NCI-H446 treated with DMSO at 0.1 percent for 48 hours (cell line): ENCODE data around the gene UAP1.

Experiments
- DNase-seq: peaks from one replicate; lab custom pipeline; 2025; lab: John Stamatoyannopoulos, UW

Gene UAP1

DNA sequence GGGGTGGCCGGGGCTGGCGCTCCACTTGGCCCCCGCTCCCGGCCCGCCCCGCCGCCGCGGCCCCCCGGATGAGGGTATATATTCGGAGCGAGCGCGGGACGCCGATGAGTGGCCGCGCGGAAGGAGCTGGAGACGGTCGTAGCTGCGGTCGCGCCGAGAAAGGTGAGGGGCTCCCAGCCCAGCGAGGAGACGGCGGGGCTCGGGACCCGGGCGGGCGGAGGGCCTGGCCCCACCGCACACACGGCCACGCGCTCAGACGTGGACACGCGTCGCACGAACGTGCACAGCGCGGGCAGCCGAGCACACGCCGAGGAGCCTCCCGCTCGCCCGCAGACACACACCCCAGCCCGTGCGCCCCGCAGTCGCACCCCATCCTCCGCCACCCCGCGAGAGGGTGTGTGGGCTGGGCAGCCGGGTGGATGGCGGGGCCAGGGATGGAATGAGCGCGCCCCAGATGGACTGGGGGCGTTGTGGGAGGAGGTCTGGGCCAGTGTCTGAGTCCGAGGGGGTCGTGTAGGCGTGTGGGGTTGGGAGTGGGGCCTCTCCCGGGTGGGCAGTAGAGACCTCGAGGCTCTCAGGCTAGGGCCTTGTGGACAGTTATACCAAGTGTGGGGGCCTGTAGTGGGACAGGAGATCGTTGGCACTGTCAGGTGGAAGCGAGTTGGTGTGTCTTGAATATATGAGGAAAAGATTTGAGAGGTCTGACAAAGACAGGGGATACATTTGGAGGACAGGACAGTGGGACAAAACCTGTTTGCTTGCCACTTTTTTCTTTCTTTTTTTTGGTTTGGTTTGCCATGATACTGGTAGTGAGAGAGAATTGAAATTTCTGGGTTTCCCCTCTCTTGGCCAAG lies at the start of gene UAP1:
Gene UAP1 (plus strand): TSS at position 107 of the 854 bp plus-strand sequence. CDS start 4,347 bp downstream, outside the sequence.
- no peak for DNase-seq

DNA sequence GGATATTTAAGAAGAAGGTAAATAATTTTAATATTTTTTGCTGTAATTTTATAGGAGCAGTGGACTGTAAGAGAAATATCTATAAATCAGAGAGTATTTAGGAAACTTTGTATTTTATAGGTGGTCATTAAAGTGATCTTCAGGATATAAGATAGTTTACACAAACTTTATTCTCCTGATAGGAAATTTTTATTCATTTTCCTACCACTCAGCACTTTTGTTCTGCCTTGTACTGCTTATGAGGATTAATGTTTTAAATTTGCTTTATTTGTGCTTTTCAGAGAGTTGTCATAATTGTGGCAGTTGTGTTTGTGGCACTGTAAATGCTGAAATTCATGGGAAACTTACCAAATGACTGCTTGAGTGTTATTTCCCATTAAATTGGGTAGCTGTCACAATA lies 34.2 kb upstream of the UAP1 start:
- no peak for DNase-seq

DNA sequence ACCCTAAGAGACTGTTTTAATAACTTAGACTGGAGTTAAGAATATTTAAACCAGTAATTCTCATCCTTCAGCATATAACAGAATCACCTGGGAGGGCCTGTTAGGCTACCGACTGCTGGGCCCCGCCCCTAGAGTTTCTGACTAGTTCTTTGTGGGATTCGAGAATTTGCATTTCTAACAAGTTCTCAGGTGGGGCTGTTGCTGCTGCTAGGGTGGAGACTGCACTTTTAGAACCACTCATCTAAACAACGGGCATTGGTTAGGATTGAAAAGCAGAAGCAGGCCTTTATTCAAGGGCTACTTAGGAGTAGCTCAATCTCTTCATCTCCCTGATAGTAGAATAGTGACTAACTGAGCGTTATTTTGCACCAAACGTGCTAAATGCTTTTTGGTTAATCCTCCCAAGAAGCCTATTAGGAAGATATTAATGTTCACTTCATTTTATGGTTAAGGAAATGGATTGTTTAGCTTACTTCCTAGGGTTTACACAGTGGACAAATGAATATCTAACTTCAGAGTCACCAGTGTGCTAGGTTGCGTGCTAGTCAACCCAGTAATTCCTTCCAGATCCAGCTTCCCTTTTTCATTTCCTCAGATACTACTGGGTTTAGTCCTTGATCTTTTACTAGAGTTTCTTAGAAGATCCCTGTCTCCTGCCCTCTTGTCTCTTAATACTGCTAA lies 31.1 kb upstream of the UAP1 start:
- no peak for DNase-seq

DNA sequence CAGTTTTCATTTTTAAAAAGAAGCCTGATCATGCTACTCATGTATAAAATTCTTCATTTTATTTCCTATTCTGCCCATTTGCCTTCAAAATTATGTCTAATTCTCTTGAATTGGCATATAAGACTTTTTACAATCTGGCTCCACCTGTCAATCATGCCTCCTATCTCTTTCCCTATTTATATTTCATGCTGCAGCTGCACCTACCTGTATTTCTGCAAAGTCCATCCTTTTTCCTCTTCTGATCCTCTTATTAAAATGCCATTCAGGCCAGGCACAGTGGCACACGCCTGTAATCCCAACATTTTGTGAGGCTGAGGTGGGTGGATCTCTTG lies 30.6 kb upstream of the UAP1 start:
- DNase-seq = no peak

DNA sequence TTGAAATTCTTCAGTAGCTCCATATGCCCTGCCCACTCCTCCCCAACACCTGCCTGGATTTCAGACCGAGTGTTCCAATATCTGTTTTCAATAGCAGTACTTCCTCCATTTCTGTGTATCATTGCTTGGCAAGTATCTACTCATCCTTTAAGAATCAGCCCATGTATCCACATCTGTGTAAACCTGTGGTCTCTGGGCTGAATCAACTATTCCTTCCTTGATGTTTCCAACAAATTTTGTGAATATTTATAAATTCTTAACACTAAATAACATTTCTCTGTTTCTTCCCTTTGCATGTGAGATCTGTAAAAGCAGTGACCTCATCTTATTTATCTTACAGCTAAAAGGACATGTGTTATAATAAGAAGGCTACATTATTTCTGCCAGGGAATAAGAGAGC lies 26.0 kb upstream of the UAP1 start:
- DNase-seq = no peak

DNA sequence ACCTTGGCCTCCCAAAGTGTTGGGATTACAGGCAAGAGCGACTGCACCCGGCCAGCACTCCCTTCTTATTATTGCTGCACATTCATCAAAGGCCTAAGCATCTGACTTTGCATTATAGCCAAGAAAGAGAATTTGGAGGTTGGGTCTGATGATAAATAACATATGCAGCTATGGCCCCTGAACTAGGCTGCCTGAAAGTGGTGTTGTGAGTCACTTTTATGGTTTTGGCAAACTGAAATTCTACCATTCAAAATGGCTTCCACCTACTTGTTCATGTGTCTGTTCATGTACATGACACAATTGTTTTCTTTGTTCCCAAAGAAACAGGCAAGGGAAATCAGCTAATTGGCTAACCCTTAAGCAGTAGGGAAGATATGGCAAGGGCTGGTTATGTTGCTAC lies 25.0 kb upstream of the UAP1 start:
- no peak for DNase-seq

DNA sequence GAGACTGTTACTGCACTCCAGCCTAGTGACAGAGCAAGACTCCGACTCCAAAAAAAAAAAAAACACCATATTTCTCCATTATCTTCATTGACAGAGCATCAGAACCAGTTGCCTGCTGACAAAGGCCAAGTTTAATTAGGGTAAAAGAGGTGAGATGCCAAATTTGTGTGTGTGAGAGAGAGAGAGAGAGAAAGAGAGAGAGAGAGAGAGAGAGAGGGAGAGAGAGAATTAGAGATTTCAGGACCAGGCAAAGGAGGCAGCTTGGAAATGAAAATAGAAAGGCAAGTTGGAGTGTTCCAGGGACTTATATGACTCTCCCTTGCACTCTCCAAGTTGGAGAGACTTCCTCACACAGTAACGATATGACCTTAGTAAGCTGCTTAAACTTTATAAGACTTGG lies 24.3 kb upstream of the UAP1 start:
- DNase-seq = no peak

DNA sequence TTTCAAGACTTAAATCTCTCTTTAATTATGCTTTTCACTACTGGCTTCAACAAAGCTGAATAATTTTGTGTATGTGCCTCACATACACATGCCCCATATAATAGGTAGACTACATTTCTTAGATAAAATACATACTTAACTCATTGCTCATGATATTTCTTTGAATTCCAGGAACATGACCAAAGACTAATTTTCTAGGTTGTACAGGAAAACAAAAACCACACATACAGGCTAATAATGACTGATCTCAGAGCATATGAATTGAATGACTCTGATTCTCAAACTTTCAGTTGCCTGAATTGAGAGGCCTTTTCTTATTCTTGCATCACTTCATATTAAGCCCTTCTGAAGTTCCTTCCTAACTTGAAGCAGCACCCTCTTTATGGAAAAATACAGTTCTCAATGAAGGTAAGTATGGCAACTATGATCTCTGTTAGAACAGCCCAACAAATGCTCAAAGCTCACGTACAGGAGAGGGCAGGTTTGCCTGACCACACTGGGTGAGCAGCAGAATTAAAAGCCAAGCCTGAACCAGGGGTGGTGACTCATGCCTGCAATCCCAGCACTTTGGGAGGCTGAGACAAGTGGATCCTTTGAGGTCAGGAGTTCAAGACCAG lies 22.6 kb upstream of the UAP1 start:
- DNase-seq = no peak

DNA sequence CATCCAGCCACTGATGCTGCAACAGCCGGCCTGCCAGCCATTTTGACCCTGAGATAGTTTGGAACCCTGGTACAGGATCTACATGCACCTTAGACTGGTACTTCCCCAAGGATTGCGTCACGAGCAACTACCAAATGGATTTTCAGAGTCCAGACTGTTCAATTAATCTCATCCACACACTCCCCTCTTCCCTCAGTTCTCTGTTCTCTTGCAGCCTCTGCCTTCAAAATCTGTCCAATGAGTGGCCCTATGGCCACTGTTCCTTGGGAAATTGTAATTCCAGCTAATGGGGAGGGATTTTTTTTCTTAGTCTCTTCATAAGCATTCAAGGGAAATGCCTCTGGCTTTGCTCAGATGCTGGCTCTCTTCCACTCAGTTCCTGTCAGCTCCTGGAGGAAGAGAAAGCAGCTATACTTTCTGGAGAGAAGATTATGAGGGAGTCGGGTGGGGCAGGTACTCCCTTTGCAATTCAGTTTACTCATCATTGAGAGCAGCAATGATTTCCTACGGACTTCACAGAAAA lies 19.8 kb upstream of the UAP1 start:
- DNase-seq = no peak

DNA sequence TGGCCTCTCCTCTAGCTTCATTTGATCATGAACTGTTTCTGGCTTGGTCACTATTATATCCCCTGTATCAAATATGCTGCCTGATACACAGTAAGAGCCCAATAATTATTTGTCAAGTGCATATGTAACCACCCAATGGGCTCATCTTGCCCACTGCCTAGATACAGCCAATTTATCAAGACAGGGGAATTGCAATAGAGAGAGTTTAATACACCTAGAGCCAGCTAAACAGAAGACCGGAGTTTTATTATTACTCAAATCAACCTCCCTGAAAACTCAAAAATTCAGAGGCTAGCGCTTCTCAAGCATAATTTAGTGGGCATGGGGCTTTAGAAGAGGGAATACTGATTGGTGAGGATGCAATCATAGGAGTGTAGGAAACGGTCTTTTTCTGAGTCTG lies 18.3 kb upstream of the UAP1 start:
- no peak for DNase-seq

DNA sequence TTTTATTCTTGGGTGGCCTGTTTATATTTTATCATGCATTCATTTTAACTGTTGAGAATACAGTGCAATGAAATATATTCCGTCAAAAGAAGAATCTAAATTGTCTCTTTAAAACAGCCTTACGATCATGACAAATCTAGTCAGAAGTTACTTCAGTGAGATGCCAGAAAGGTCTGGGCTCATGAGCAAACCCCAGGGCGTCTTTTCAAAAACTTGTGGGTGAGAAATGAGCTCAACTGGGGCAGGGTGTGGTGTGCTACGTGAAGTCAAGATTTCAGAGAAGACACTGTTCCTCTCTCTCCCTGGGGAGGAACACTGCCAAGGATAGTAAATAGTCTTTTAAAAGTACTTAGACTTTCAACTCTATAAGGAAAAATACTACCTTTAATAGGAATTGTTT lies 13.4 kb upstream of the UAP1 start:
- DNase-seq = no peak

DNA sequence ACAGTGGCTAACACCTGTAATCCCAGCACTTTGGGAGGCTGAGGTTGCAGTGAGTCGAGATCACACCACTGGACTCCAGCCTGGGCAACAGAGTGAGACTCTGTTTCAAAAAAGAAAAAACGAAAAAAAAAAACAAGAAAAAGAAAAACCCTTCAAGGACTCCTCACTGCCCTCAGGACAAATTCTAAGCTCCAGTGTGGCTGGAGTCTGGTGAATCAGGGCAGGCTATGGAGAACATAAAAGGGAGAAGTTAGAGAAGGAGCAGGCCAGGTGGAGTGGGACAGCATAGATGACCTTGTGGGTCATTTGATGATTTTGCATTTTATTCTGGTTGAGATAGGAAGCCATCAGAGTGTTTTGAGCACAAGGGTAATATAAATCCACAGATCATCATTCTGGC lies 12.5 kb upstream of the UAP1 start:
- no peak for DNase-seq

DNA sequence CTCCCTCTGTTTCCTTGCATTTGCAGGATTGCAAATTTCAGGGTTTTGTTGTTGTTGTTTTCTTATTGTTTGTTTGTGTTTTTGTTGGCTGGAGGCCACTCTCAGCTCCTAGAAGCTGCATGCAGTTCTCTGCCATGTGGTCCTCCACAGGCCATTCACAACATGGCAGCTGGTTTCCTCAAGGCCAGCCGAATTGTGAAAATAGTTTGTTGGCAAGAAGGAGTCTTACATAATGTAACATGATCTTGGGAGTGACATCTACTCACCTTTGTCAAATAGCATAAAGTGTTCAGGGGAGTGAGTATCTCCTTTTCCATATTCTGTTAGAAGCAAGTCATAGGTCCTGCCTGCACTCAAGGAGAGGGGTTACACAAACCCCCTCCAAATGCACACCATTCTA lies 10.6 kb upstream of the UAP1 start:
- no peak for DNase-seq

DNA sequence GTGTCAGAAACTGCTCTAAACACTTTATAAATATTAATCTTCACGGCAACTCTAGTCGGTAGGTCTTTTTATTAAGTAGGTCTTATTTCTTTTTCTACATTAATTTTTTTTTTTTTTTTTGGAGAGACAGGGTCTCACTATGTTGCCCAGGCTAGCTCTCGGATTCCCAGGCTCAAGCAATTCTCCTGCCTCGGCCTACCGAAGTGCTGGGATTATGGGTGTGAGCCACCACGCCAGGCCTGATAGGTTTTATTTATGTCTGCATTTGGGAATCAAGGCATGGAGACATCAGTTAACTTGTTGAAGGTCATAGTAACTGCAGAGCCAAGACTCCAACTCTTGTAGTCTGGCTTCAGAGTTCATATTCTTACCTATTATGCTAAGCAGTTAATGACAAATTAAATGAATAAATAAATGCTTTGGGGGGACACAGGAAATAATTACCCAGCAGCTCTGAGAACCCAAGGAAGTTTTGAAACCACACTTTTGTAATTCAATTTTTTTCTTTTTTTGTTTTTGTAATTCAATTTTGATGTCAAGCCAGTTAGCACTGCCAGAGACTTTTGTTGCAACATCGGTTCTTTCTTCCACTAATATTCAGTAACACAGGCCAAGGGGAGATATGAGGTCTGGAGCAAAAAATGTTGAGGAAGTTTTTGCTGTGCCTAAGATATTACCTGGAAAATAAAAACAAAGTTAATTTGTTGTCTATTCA lies 9.4 kb upstream of the UAP1 start:
- DNase-seq = no peak

DNA sequence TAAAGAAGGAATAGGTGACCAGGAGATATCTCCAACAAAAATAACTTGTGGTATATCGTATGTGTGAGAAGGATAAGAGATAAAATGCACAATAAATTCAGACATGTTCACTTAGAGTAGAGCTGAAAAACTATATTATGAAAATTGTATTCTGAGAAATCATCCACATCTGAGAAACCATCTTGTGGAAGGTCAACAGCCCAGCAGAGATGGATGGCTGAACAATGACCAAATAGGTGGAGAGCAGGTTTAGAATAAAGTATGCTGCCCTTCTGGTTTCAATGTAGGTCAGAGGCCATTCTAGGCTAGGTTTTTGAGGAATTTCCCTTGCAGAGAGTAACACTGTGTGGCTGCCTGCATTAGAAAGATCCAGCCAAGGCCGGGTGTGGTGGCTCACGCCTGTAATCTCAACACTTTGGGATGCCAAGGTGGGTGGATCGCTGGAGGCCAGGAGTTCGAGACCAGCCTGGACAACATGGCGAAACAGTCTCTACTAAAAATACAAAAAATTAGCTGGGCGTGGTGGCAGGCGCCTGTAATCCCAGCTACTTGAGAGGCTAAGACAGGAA lies 8.8 kb upstream of the UAP1 start:
- DNase-seq = no peak

DNA sequence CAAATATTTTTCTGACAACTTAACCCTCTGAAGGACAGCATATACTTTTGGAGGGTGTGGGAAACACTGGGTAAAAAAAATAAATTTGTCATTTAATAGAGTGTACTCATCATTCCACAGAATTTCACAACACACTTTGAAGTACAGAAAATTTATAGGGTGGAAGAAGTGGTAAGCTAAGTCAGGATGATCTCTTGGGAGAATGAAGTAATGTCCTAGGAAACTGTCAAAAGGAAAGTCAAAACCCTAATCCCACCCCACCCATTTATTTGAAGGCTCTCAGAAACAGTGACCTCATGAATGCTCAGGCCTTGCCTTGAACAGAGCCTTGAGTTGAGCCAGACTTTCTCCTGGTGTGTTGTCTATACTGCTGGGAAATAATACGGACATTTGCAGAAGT lies 7.3 kb upstream of the UAP1 start:
- DNase-seq = no peak

DNA sequence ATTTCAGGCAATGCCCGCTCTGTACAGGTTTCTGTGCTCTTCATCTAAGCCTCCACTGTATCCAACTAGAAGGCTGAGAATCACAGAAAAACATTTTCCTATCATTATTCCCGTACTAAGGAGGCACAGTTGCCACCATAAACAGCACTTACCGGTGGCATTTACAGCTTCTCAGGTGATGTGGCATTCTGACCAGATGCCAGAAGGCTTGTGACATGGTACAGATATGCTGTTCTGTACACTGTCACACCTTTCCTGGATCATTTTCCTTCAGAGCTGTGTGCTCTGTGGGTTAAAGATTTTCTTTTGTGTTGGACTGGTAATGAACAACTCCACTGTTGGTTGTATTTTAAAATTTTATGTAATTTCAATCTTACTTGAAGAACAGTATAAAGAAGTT lies 4.0 kb upstream of the UAP1 start:
- no peak for DNase-seq

DNA sequence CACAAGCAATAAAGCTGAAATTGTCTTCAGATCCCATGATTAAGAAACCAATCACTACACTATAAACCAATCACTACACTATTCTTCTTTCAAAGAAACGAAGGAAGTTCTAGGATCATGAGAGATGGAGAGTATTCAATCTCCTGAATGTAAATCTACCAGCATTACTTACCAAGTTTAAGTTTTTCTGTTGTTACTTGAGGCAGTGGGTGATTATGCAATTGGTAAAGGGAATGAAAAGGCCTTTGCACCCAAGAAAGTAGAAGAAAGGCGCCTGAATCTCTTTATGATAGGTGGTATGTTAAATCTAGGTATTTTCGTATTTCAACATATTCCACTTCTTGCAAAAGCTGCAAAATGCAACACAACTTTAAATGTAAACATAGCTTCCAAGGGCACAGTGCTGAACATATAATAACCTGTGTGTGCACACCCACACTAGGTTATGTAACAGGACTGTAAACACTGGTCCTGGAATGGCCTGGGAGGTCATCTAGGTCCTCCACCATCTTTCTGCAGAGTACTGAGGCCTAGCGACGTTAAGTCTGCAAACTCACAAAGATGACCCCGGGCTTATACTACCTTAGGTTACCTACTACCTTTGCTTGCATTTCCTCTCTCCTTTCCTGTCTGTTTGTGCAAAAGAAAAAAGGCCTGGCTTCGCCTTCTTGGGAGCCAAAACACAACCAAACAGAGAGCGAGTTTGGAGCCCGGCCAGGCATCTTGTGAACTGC lies 1.1 kb upstream of the UAP1 start:
- no peak for DNase-seq

DNA sequence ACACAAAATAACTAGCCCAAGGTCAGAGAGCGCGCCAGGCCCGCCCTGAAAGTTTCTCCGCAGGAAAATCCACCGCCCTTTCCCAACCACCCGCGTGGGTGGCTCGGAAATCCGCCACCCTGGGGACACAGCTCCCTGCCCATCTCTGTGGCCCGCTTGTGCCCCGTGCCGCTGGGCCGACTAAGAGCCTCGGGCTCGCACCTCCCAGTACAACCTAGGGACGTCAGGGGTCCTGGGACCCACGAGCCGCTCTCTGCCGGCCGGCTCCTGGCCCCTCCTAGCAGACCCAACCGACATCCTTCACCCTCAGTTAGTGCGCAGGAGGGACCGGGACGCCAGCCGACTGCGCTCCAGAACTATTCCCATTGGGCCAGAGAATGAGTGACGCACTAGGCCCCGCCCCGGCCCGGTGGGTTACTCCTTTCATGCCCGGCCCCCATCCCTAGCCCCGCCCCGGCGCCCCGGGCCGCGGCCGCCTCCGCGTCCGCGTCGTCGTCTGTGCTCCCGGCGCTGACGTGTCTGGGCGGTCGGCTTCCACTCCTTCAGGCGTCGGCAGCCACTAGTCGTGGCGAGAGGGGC lies 396 bp upstream of the UAP1 start:
- peak; percentile 96 for DNase-seq

DNA sequence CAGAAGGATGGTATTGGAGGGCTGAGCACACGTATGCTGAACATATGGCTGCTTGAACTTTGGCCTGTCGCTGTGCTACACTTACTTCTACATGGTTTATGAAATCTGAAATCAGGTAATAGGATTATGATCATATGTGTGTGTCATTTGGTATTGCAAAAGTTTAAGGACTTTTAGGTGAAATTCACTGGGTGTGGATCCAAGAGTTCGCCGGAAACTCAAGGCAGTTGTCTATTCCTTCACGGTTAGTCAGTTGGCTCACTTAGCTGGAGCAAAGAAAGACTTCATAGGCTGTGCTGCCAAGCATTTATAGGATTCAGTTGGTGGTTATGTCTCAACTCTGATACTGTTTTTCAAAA lies 927 bp downstream of the UAP1 start:
- DNase-seq = peak; percentile 39

DNA sequence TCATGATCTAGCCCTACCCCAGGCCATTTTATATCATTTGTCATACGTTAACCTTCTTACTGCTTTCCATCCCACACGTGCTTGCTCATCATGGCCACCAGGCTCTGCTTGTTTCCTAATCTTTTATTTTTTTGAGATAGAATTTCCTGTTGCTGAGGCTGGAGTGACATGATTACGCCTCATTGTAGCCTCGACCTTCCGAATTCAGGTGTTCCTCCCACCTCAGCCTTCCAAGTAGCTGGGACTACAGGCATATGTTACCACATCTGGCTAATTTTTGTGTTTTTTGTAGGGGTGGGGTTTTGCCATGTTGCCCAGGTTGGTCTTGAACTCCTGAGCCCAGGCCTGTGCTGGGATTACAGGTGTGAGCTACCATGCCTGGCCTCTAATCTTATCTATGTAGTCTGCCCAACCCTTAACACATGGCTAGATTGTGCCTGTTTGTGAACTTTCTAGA lies 3.3 kb downstream of the UAP1 start:
- DNase-seq = no peak
